Measurements from ENCODE around the gene RPLP2.
A peak's percentile ranks its signal among the peaks of the same experiment; 100 is the strongest.

The RPLP2 gene

GRCh38 chr11:831118-831864, 21.5 kb downstream of the RPLP2 start (continued):
- TF ChIP-seq ZNF629 (tag by site-specific recombination; IDR thresholded peaks at IDR 0.05), result no peak
- TF ChIP-seq ZBTB1 (tag by site-specific recombination; IDR thresholded peaks at IDR 0.05), result no peak
- TF ChIP-seq ZFP69B (tag by site-specific recombination; IDR thresholded peaks at IDR 0.05), result peak; percentile 77
- no peak for TF ChIP-seq ZNF626 (tag by site-specific recombination; IDR thresholded peaks at IDR 0.05)
- no peak for TF ChIP-seq ZNF549 (tag by site-specific recombination; IDR thresholded peaks at IDR 0.05)
- TF ChIP-seq ZNF449 (tag by site-specific recombination; IDR thresholded peaks at IDR 0.05), result 0 out of 2 replicates have a peak, but pooled peaks have one; percentile 40
- peak; percentile 55; the same call in 1 of the 2 replicates for TF ChIP-seq ZNF692 (tag by site-specific recombination; IDR thresholded peaks at IDR 0.05)
- TF ChIP-seq ZBTB21 (tag by site-specific recombination; IDR thresholded peaks at IDR 0.05), result no peak
- no peak for TF ChIP-seq ZNF521 (tag by site-specific recombination; IDR thresholded peaks at IDR 0.05)
- TF ChIP-seq ZNF473 (tag by site-specific recombination; IDR thresholded peaks at IDR 0.05), result no peak
- TF ChIP-seq SP3 (tag by site-specific recombination; IDR thresholded peaks at IDR 0.05), result no peak
- TF ChIP-seq ZBTB44 (tag by site-specific recombination; IDR thresholded peaks at IDR 0.05), result no peak
- TF ChIP-seq ZNF510 (tag by site-specific recombination; IDR thresholded peaks at IDR 0.05; ENCODE audit: insufficient replicate concordance), result no peak
- no peak for TF ChIP-seq ZNF155 (tag by site-specific recombination; IDR thresholded peaks at IDR 0.05)
- no peak for TF ChIP-seq ZNF2 (tag by site-specific recombination; IDR thresholded peaks at IDR 0.05)
- TF ChIP-seq KLF1 (tag by site-specific recombination; IDR thresholded peaks at IDR 0.05), result no peak
- TF ChIP-seq SCRT2 (tag by site-specific recombination; IDR thresholded peaks at IDR 0.05), result peak; percentile 42; the same call in 1 of the 2 replicates
- TF ChIP-seq ZNF302 (tag by site-specific recombination; IDR thresholded peaks at IDR 0.05; ENCODE audit: low read depth), result no peak
- no peak for TF ChIP-seq ZNF404 (tag by site-specific recombination; IDR thresholded peaks at IDR 0.05)
- TF ChIP-seq ELK4 (IDR thresholded peaks at IDR 0.05; ENCODE audit: borderline replicate concordance, low read depth, low read length), result no peak
- TF ChIP-seq KLF10 (tag by site-specific recombination; IDR thresholded peaks at IDR 0.05), result no peak
- TF ChIP-seq ZNF658 (tag by site-specific recombination; IDR thresholded peaks at IDR 0.05), result no peak
- TF ChIP-seq ZNF221 (tag by site-specific recombination; IDR thresholded peaks at IDR 0.05; ENCODE audit: borderline replicate concordance), result no peak
- no peak for TF ChIP-seq ZNF354C (tag by site-specific recombination; IDR thresholded peaks at IDR 0.05; ENCODE audit: borderline replicate concordance, low read depth)
- TF ChIP-seq ZNF211 (tag by site-specific recombination; IDR thresholded peaks at IDR 0.05; ENCODE audit: low read depth), result no peak
- no peak for TF ChIP-seq ZNF518A (tag by site-specific recombination; conservative IDR thresholded peaks at IDR 0.05; ENCODE audit: low read depth)
- no peak for TF ChIP-seq ZNF10 (tag by site-specific recombination; IDR thresholded peaks at IDR 0.05)
- no peak for TF ChIP-seq ZNF530 (tag by site-specific recombination; IDR thresholded peaks at IDR 0.05; ENCODE audit: low read depth)

Measured in HEK293 (cell line).